Measurements from ENCODE around the gene HSPG2. TPM values are rescaled to one million over a fixed set of nuclear protein-coding genes. Genes with fewer than 3 reads are reported as not detected.

Gene HSPG2
- total and polyA plus RNA-seq, 2 of the 8 experiments (the other 6 are each of a cell fraction or from before 2014, with no cell fraction given): 17.8 to 111 TPM

DNA sequence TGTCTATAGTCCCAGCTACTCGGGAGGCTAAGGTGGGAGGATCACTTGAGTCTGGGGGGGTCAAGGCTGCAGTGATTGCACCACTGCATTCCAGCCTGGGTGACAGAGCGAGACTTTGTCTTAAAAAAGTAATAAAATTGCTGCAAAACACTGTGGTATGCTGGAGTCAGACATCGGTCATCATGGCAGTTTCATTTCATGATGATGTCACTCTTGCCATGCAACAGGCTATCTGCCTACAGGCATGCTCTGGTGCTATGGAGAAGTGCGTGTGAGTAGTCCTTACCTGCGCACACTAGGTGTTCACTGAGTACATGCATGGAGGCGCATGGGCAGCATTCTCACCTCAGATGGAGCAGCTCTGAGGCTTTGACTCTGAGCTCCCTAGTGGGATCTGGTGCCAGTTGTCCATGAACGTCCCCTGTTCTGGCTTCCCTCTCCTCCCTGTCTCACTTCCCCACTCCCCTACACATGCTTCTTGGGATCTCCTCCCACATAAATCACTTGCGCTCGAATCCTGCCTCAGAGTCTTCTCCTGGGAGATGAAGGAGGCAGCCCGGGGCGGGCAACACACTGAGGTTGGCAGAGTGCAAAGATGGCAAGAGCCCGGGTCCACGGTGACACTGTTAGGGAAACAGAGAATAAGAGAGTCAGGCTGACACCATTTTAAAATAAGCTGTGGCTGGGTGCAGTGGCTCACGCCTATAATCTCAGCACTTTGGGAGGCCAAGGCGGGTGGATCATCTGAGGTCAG, 29.3 kb upstream of the HSPG2 start:
- H2BK120ac ChIP-seq (replicated peaks; ENCODE audit: low read depth, low read length): no peak overlapping the region
- H2AK5ac ChIP-seq (ENCODE audit: low read depth, low read length): no peak overlapping the region
- no peak overlapping the region for H2BK5ac ChIP-seq (ENCODE audit: low read depth, low read length)
- no peak overlapping the region for H3K4ac ChIP-seq (replicated peaks; ENCODE audit: insufficient read length, low read depth, low read length)
- peak overlapping the region; percentile 50; the same call in 1 of the 2 replicates for H2AFZ ChIP-seq (ENCODE audit: low read length)
- H3K9ac ChIP-seq (replicated peaks in 1 of 4; ENCODE audit: extremely low read depth in 1 of 4, low read depth in 3 of 4, low read length in 3 of 4): no peak overlapping the region
- H3K4me1 ChIP-seq (replicated peaks in 1 of 4; ENCODE audit: control insufficient read depth in 3 of 4, insufficient read depth in 4 of 4, low read length in 3 of 4): peaks cover 0 to 6% (median 4%) of the 10 kb centered on the region in 4 experiments; a peak in 6 of 7 replicates
- no peak overlapping the region; the same call in 1 of the 2 replicates for H4K8ac ChIP-seq (ENCODE audit: extremely low read depth, insufficient read depth, low read length)
- H3K14ac ChIP-seq (ENCODE audit: insufficient read length): no peak overlapping the region
- H3K23me2 ChIP-seq (ENCODE audit: low read depth, low read length): no peaks in the 10 kb centered on the region
- H2BK20ac ChIP-seq (ENCODE audit: low read length): no peak overlapping the region
- H3K79me2 ChIP-seq (ENCODE audit: control insufficient read depth in 1 of 2, insufficient read depth in 2 of 2, low read length in 2 of 2): no peaks in the 10 kb centered on the region
- CTCF ChIA-PET (ENCODE audit: partially characterized antibody): interaction anchor here (0.8 to 4.6 kb wide), 9 partner anchors 27 to 263 kb away, joined by 3 to 22 read pairs (median 4); no protein-coding TSS in a partner anchor
- WGBS, 2 experiments (ENCODE audit: extremely low coverage in 1 of 2, insufficient coverage in 1 of 2, insufficient read length in 1 of 2, insufficient replicate concordance in 2 of 2, low coverage in 1 of 2, low lambda C conversion rate in 2 of 2, missing lambda C conversion rate in 1 of 2): 95% methylated on average over 15 of the region's 15 CpGs; no CpG with 5 or more reads in 1 of the 2 experiments
- no peak overlapping the region for H3K23ac ChIP-seq (ENCODE audit: insufficient read length)
- H3K4me3 ChIP-seq (ENCODE audit: extremely low read depth in 1 of 4, insufficient read depth in 2 of 4, low read depth in 3 of 4, low read length in 4 of 4): no peak overlapping the region
- H3K27ac ChIP-seq (ENCODE audit: low read depth, low read length): no peak overlapping the region
- peak overlapping the region; percentile 4; the same call in 1 of the 2 replicates for H3K18ac ChIP-seq (ENCODE audit: extremely low read depth, low read length)
- no peaks in the 10 kb centered on the region for H3K36me3 ChIP-seq (ENCODE audit: control insufficient read depth in 2 of 4, insufficient read depth in 4 of 4, low read length in 3 of 4)
- peak overlapping the region; percentile 74; the same call in 1 of the 2 replicates for H2BK15ac ChIP-seq (ENCODE audit: low read length)
- H3K79me1 ChIP-seq (ENCODE audit: low read depth, low read length): no peaks in the 10 kb centered on the region
- no peaks in the 10 kb centered on the region for H4K20me1 ChIP-seq (replicated peaks in 1 of 2; ENCODE audit: control insufficient read depth in 1 of 2, insufficient read depth in 2 of 2, low read length in 2 of 2)
- no peaks in the 10 kb centered on the region for H3K9me3 ChIP-seq (ENCODE audit: insufficient read depth in 2 of 2, low read depth in 1 of 2, low read length in 1 of 2)
- H4K5ac ChIP-seq (ENCODE audit: insufficient read length, low read depth, low read length): no peak overlapping the region
- no peak overlapping the region for H3K4me2 ChIP-seq (ENCODE audit: insufficient read depth in 1 of 2, low read depth in 2 of 2, low read length in 2 of 2)
- TF ChIP-seq SUZ12 (IDR thresholded peaks at IDR 0.05; ENCODE audit: low read length) (no peak), ATF2 (IDR thresholded peaks at IDR 0.05; ENCODE audit: low read length) (no peak), CREB1 (IDR thresholded peaks at IDR 0.05) (no peak), ASH2L (IDR thresholded peaks at IDR 0.05; ENCODE audit: low read length) (no peak), POU5F1 (IDR thresholded peaks at IDR 0.05; ENCODE audit: low read depth, low read length) (no peak), SIX5 (IDR thresholded peaks at IDR 0.05; ENCODE audit: low read depth, low read length) (no peak)
- peak overlapping the region; percentile 10 for H4K91ac ChIP-seq (replicated peaks; ENCODE audit: insufficient read length, low read length)
- FAIRE-seq (no peak), DNase-seq (ENCODE audit: low read depth in 1 of 2, low spot score in 2 of 2) (no peak)
- H3K56ac ChIP-seq (replicated peaks; ENCODE audit: insufficient read length, low read depth, low read length): no peak overlapping the region
- POLR2A ChIA-PET (ENCODE audit: partially characterized antibody): interaction anchor here (0.8 to 1.5 kb wide), 2 partner anchors 46 to 100 kb away, joined by 3 to 5 read pairs; no protein-coding TSS in a partner anchor
- 0 out of 2 replicates have a peak overlapping the region, but pooled peaks have one; percentile 14 for H2BK12ac ChIP-seq (ENCODE audit: low read depth, low read length)
- H3K27me3 ChIP-seq (replicated peaks in 1 of 4; ENCODE audit: control insufficient read depth in 3 of 4, extremely low read depth in 1 of 4, insufficient read depth in 3 of 4, low read length in 3 of 4): no peaks in the 10 kb centered on the region
